Activated CD4-positive, alpha-beta T cell treated with anti-CD3 and anti-CD28 coated beads, Interleukin-2, amount 50 U/mL, for 24 hours (primary cell): ENCODE results near the gene RNF166.

Experiments used
- DNase-seq, 2 donors: peaks; one replicate each; pipeline ENCODE4 v3.0.0-alpha.2; 2020; ENCODE audit warnings: low read depth in 1 of 2, low spot score in 1 of 2

RNF166 gene

GRCh38 chr16:88711750-88712340 lies 5.6 kb upstream of the RNF166 start:
- DNase-seq, result no peak

DNA sequence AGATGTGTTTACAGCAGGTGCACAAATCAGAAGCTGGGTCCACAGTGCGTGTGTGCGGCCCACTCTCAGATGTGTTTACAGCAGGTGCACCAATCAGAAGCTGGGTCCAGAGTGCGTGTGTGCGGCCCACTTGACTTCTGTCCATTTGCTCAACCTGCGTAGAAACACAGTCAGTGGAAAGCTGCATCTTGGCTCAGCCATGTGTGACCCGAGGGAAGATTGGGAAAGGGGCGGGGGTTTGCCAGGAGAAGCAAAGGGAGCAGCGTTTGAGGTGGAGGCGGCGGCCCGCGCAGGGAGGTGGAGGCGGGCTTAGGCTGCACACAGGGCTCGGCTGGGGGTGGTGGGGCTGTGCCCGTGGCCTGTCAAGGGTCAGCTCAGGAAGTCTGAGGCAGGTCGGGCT lies 4.3 kb upstream of the RNF166 start:
- no peak for DNase-seq

DNA sequence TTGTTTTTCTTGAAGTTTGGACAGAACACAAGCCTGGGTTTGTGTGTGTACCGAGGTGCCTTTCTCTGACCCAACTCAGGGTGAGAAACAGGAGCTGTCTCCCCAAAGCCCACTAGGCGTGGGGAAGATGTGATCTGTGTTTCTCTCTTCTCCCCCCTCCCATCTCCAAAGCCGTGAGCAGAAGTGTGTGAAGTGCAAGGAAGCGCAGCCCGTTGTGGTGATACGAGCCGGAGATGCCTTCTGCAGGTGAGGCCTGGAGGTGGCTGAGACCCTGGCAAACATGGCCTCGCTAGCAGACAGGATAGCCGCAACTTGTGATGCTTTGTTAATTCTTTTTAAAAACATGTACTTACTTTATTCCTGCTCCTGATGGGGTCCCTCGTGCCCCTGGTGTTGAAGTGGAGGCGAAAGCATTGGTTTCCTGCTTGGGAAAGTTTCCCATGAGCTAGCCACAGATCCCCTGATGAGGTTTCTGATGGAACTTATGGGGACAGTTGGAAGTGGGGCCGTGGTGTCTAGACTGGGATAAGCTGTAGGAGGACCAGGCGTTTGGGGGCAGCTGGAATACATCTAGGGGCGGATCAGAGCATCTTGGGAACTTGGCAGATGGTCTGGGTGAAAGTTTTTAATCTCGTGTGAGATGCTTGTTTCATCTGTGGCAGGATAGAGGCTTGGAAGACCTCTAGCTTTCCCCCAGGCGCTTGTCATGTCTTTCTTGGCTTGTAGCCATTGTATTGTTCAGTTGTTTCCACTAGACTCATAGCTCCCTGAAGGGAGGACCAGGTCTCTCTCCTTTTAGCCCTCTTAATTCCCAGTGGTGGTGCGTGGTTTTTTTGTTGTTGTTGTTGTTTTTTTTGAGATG lies 988 bp upstream of the RNF166 start:
- DNase-seq, result no peak

- no peak for DNase-seq
Observed at GRCh38 chr16:88705801-88706228, 393 bp downstream of the RNF166 start.

- DNase-seq, result no peak
Observed at GRCh38 chr16:88705076-88705684, 1.0 kb downstream of the RNF166 start.

GRCh38 chr16:88703486-88704309 lies 2.5 kb downstream of the RNF166 start:
- peak in 1 of 2 donors; percentile 43 for DNase-seq

- no peak for DNase-seq
Observed at GRCh38 chr16:88702371-88703210, 3.6 kb downstream of the RNF166 start.

- DNase-seq, result no peak
Observed at GRCh38 chr16:88701581-88702370, 4.4 kb downstream of the RNF166 start.

- DNase-seq, result peak; percentile 81 to 94
Observed at GRCh38 chr16:88700636-88701482, 5.3 kb downstream of the RNF166 start.

- no peak for DNase-seq
Observed at GRCh38 chr16:88700322-88700635, 5.9 kb downstream of the RNF166 start.

- DNase-seq, result no peak
Observed at GRCh38 chr16:88699180-88699579, 7.0 kb downstream of the RNF166 start.

GRCh38 chr16:88698646-88699045 lies 7.6 kb downstream of the RNF166 start:
- no peak for DNase-seq

GRCh38 chr16:88697831-88698615 lies 8.2 kb downstream of the RNF166 start:
- no peak for DNase-seq

DNA sequence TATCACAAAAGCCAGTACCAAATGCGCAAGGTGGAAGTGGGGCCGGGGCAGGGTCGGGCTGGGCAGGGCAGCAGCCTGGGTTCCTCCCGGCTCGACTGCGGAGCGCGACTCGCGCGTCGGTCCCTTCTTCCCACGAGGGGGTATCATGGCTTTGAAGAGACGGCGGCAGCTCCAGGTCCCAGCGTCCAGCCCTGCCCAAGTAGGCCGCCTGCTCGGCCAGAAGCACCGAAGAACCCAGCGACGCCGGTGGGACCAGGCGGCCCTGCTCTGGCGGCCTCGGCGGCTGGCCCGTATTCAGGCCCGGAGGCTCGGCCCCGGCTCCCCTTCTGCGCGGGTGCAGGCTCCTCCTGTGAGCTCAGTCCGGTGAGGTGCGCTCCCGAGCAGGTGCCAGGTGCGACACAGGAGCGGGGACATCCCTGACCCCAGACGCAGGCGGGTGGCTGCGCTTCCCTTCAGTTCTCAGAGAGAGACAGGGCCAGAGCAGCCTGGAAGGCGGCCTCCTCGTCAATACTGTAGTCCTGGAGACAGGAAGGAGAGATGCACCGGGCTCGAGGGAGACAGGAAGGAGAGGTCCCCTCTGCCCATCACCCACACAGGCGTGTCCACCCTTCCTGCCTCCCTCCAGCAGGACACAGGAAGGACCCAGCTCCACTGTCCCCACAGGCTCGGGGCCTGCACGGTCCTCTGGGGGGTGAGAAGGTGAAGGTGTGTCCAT lies 8.9 kb downstream of the RNF166 start:
- no peak for DNase-seq

- no peak for DNase-seq
Observed at GRCh38 chr16:88696441-88696840, 9.8 kb downstream of the RNF166 start.

DNA sequence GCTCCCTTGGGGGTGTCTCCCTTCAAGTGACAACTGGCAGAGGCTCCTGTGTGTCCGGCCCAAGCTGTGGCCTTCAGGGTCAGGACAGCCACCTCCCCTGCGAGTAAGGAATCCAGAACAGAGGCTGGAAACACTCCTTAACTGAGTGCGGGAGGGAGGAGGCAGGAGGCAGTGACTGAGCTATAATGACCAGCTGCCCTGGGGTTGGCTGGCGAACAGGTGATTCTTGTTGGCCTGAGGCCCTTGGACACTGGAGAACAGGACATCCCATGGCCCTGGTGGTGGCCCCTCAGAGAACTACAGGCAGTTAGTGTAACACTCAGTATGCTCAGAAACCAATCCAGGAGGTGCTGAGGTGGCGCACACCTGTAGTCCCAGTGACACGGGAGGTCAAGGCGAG lies 10.5 kb downstream of the RNF166 start:
- DNase-seq, result no peak

- no peak for DNase-seq
Observed at GRCh38 chr16:88695218-88695617, 11.0 kb downstream of the RNF166 start.
